Keratinocyte (primary cell): ENCODE results near the gene TNS1.

Experiments
- EZH2 ChIP-seq: IDR thresholded peaks from one replicate; pipeline ENCODE4 v1.6.1; 2012; ENCODE audit warnings: inconsistent platforms, mild to moderate bottlenecking, low read length, moderate library complexity
- TF ChIP-seq, protein P1 (sequence below), 3 experiments: IDR thresholded peaks in 1 of 3; conservative IDR thresholded peaks in 1 of 3; optimal IDR thresholded peaks in 1 of 3; 2 replicates in 2 of 3; 3 replicates in 1 of 3; pipeline versions ENCODE3 to v1.5.1; 2011; ENCODE audit warnings: low read length in 3 of 3, mild to moderate bottlenecking in 3 of 3, moderate library complexity in 2 of 3, control low read depth in 1 of 3, inconsistent platforms in 1 of 3; ENCODE audit not compliant: insufficient read depth in 2 of 3; ENCODE audit errors: extremely low read depth in 1 of 3

DNA sequence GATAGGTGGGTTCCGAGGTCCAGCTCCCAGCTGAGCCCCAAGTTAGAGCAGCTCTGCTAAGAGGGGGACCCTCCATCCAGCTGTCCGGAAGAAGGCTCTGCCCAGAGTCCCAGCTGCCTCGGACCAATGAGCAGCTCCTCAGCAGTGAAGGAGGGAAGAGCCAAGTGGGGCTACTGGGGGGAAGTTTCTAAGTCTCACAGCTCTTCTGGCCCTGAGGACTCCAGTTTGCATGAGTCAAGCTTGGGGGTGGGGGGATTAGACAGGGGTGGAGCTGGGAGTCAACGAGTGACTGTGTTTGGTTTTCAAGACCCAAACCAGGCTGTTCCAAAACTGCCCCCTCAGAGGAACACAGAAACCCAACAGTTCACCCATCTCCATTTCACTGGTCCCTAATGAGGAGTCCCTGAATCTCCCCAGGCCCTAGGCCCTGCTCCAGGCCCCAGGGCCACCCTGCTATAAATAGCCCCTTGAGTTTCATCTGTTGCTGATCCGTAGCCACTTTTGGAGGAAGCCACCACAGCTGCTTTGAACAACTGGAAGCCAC, 100.9 kb downstream of the TNS1 start:
- TF ChIP-seq, protein P1, sequence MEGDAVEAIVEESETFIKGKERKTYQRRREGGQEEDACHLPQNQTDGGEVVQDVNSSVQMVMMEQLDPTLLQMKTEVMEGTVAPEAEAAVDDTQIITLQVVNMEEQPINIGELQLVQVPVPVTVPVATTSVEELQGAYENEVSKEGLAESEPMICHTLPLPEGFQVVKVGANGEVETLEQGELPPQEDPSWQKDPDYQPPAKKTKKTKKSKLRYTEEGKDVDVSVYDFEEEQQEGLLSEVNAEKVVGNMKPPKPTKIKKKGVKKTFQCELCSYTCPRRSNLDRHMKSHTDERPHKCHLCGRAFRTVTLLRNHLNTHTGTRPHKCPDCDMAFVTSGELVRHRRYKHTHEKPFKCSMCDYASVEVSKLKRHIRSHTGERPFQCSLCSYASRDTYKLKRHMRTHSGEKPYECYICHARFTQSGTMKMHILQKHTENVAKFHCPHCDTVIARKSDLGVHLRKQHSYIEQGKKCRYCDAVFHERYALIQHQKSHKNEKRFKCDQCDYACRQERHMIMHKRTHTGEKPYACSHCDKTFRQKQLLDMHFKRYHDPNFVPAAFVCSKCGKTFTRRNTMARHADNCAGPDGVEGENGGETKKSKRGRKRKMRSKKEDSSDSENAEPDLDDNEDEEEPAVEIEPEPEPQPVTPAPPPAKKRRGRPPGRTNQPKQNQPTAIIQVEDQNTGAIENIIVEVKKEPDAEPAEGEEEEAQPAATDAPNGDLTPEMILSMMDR (optimal IDR thresholded peaks at IDR 0.05 in 1 of 3, IDR thresholded peaks at IDR 0.05 in 1 of 3, conservative IDR thresholded peaks at IDR 0.05 in 1 of 3; ENCODE audit: extremely low read depth in 1 of 3, insufficient read depth in 2 of 3, low read length in 3 of 3), result no peak
- TF ChIP-seq EZH2, result no peak
